HEK293T (cell line): ENCODE results near the gene USP10.

ENCODE experiments used
- BHLHE40 ChIP-seq: fragments of 450-650 bp; IDR thresholded peaks from 2 replicates; pipeline ENCODE4 v1.6.1; 2016; ENCODE audit warnings: mild to moderate bottlenecking, moderate library complexity, borderline replicate concordance
- FOXA1 ChIP-seq: fragments of 450-650 bp; IDR thresholded peaks from 2 replicates; pipeline ENCODE4 v1.6.1; 2016; ENCODE audit warnings: mild to moderate bottlenecking
- FOXK2 ChIP-seq: fragments of 450-650 bp; IDR thresholded peaks from 2 replicates; pipeline ENCODE4 v1.6.1; 2016; ENCODE audit warnings: mild to moderate bottlenecking
- FOXM1 ChIP-seq: fragments of 450-650 bp; IDR thresholded peaks from 2 replicates; pipeline ENCODE4 v1.6.1; 2017; ENCODE audit warnings: mild to moderate bottlenecking, borderline replicate concordance
- HDGF ChIP-seq: fragments of 450-650 bp; IDR thresholded peaks from 2 replicates; pipeline ENCODE4 v1.6.1; 2017; ENCODE audit warnings: antibody characterized with exemption, borderline replicate concordance
- L3MBTL2 ChIP-seq: fragments of 450-650 bp; conservative IDR thresholded peaks from 2 replicates; pipeline ENCODE4 v1.6.1; 2016; ENCODE audit warnings: mild to moderate bottlenecking
- LEF1 ChIP-seq: fragments of 450-650 bp; IDR thresholded peaks from 2 replicates; pipeline ENCODE4 v1.6.1; 2017; ENCODE audit warnings: mild to moderate bottlenecking, borderline replicate concordance
- NFRKB ChIP-seq: fragments of 450-650 bp; IDR thresholded peaks from 2 replicates; pipeline ENCODE4 v1.6.1; 2016; ENCODE audit warnings: mild to moderate bottlenecking, moderate library complexity
- SP1 ChIP-seq: fragments of 450-650 bp; IDR thresholded peaks from 2 replicates; pipeline ENCODE4 v1.6.1; 2017
- SUZ12 ChIP-seq: fragments of 450-650 bp; IDR thresholded peaks from 2 replicates; pipeline ENCODE4 v1.6.1; 2016; ENCODE audit warnings: mild to moderate bottlenecking
- TARDBP ChIP-seq: fragments of 450-650 bp; IDR thresholded peaks from 2 replicates; pipeline ENCODE4 v1.6.1; 2016
- ZNF384 ChIP-seq: fragments of 450-650 bp; IDR thresholded peaks from 2 replicates; pipeline ENCODE4 v1.6.1; 2016
- TF ChIP-seq, protein P1 (sequence below): fragments of 450-650 bp; IDR thresholded peaks from 2 replicates; pipeline ENCODE4 v1.6.1; 2016

DNA sequence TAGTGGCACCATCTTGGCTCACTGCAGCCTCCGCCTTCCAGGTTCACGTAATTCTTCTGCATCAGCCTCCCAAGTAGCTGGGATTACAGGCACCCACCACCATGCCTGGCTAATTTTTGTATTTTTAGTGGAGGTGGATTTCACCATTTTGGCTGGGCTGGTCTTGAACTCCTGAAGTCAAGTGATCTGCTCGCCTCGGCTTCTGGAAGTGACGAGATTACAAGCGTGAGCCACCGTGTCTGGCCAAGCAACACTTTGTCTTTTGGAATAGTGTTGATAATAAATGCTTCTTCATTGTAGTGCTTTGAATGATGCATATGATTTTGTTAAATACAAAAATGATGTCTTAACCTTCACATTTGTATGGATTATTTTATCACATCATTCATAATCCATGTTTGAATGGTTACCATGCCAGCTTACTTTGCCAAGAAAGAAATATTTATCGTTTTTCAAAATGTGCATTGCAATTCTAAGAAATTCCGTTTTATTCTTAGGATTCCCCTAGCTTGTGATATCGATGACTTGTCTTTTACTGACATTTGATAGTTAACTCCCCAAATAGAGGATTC, 29.1 kb downstream of the USP10 start:
- TF ChIP-seq FOXA1 = no peak
- no peak for TF ChIP-seq BHLHE40
- no peak for TF ChIP-seq TARDBP
- no peak for TF ChIP-seq SUZ12
- no peak for TF ChIP-seq FOXK2
- no peak for TF ChIP-seq ZNF384
- no peak for TF ChIP-seq L3MBTL2
- no peak for TF ChIP-seq HDGF
- TF ChIP-seq, protein P1, sequence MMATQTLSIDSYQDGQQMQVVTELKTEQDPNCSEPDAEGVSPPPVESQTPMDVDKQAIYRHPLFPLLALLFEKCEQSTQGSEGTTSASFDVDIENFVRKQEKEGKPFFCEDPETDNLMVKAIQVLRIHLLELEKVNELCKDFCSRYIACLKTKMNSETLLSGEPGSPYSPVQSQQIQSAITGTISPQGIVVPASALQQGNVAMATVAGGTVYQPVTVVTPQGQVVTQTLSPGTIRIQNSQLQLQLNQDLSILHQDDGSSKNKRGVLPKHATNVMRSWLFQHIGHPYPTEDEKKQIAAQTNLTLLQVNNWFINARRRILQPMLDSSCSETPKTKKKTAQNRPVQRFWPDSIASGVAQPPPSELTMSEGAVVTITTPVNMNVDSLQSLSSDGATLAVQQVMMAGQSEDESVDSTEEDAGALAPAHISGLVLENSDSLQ = no peak
- TF ChIP-seq SP1 = no peak
- no peak for TF ChIP-seq FOXM1
- no peak for TF ChIP-seq LEF1
- no peak for TF ChIP-seq NFRKB
